GM21447 (cell line): Measurements from ENCODE around the gene HLA-DMA.
A peak's percentile ranks its signal among the peaks of the same experiment; 100 is the strongest.

Source experiments
- ATAC-seq: cut with Tn5 transposase; IDR thresholded peaks from one replicate; pipeline ENCODE4 v1.9.1; 2021; ENCODE audit not compliant: unreplicated experiment

Gene HLA-DMA

DNA sequence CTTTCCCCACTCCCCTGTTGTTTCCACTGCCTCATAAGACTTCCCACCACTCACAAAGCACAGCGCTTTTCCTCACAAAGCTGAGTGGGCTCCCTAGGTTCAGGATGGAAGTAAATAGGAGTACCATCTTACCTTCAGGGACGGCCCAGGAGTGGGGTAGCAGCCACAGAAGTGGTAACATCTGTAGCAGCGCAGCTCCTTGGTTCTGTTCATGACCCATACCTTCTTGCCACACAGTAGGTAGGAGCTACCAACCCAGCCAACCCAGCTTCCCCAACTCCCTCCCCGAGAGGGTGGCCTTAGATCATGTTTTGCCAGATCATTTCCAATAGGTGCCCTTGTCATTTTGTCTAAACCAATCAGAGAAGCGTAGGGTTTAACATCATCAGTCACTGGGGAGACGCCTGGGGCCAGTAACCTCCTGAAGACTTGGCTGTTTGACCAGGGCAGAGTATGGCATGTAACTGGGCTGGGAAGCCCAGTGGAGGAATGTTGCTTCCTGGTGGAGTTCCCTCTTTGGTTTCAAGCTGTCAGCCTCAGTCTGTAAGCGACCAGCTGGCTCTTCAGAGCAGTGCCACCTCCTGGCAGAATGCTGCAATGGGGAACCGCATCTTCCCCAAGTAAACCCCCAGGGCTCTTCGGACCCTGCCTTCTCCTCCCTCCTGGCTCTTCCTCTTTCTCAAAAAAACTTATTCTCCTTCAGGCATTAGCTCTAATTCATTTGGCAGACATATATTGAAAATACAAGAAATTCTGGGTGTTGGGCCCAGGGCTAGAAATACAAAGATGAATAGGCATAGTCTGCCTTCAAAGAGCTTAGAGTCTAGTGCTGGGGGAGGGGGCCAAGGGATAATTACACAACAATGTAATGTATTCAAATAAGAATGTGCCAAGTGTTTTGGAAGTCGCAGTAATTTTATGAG, at the start of gene HLA-DMA:
Gene HLA-DMA, minus strand, starts transcription at position 281 of the 923 bp plus-strand sequence. Its CDS starts 61 bp downstream, at position 220.
- peak; percentile 94 for ATAC-seq

DNA sequence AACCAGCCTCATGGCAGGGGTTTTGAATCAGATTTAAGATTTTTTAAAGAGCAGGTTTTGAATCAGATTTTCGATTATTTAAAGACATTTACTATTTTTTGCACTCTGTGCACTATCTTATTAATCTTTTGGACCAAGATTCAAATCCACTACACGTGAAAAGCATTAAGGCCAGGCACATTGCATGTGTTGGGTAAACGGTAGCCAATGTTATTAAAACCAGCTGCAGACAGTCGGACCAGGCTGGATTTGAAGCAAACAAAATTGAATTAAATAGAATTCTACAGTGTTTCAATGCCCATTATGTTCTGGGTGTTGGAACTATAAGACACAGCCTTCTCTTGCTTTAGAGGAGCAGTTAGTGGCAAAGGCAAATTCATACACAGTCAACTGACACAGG, 48.8 kb upstream of the HLA-DMA start:
- ATAC-seq, result no peak

DNA sequence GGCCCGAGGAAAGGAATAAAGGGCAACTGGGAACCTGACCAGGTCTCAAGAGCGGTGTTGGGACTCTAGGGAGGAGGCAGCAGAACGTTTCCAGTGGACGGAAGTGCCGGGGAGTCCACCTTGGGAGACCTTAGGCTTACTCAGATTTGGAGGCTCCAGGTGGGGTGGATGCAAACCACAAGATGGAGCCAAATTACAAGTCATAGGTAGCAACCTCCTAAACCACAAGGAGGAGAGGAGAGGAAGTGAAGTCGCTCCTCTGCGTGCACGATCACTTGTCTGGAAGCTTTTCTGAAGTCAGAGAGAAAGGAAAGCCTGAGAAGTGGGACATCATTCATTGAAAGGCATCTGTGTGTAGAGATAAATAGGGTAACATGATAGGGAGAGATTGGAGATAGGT, 47.2 kb upstream of the HLA-DMA start:
- ATAC-seq, result no peak

DNA sequence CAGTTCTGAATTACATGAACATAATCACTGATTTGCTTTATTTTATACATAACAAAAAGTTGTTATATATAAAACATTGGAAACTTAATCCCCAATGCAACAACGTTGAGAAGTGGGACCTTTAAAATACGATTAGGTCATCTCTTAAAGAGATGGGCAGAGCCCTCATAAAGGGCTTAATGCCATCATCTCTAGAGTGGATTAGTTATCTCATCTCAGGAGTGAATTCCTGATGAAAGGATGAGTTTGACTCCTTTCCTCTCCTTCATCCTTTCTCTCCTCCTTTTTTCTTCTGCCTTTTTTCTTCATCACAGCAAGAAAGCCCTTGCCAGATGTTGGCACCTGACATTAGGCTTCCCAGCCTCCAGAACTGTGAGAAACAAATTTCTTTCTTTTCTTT, 42.6 kb upstream of the HLA-DMA start:
- ATAC-seq, result no peak

DNA sequence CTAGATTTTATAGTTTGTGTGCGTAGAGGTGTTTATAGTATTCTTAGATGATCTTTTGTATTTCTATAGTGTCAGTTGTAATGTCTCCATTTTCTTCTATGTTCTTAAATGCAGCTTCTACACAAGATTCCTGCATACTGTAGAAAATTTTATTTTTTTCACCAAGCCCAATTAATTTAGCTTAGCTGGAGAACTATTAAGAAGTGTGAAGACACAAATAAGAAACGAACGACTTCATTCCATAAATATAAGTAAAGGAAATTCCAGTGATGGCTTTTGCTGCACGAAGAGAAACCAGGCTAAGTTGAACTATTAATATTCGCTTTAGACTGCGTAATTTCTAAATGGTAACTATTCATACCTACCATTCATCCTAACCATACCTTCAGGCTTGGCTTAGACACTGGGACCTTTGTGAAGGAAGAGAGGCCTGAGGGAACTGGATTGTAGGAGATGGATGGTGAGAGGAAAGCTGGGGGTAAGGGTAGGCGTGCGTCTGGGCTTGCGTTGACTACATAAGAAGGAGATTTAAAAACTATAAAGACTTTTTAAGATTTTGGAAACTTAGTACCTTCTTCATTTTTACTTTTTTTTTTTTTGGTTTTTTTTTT, 40.6 kb upstream of the HLA-DMA start:
- ATAC-seq, result no peak

DNA sequence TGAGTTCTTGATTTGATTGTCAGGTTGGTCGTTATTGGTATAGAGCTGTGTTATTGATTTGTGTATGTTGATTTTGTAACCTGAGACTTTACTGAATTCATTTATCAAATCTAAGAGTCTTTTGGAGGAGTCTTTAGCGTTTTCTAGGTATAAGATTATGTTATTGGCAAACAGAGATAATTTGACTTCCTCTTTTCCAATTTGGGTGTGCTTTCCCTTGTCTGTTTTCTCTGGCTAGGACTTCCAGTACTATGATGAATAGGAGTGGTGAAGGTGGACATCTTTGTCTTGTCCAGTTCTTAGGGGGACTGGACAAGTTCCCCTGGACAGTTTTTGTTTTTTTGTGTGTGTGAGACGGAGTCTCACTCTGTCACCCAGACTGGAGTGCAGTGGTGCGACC, 39.1 kb upstream of the HLA-DMA start:
- no peak for ATAC-seq

DNA sequence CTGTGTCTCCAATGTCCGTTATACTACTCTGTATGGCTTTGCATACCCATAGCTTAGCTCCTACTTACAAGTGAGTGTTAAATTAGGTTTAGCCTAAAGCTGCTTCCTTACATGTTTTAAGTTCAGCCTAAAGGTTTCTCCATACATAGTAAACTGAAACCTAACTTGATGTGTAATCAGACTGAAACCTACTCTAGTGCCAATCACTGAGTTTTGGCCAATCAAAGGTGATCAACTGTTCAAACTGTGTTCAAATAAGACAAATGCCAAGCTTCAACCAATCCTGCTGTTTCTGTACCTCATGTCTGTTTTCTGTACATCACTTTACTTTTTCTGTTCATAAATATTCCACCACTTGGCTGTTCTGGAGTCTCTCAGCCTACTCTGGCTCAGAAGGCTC, 36.5 kb upstream of the HLA-DMA start:
- ATAC-seq, result no peak

DNA sequence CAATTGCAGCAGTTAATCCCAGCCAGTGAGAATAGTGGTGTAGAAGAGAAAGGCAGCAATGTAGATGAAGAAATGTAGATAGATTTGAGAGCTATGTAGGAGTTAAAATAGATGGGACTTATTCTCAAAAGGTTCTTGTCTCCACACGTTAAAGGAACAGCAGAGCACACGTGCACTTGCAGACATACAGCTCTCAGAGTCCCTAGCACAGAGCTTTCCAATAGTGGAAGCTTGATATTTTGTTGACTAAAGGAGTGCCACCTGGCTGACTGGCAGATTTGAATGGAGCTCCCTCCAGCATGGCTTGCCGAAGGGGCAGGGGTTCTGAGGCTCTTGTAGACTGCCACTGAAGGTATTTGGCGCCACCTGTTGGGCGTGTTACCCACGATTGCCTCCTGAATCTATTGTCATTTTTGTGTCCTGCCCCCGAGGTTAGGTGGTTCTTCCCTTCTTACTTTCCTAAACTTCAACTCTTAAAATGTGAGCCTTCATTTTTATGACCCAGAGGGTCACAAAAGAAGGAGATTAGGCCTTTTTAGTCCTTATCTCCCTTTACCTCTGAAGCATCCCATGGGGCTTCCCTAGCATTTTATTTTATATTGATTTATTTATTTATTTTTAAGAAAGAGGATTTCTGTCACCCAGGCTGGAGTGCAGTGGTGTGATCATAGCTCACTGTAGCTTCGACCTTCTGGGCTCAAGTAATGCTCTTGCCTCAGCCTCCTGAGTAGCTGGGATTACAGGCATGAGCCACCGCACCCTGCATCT, 31.9 kb upstream of the HLA-DMA start:
- peak; percentile 52 for ATAC-seq

DNA sequence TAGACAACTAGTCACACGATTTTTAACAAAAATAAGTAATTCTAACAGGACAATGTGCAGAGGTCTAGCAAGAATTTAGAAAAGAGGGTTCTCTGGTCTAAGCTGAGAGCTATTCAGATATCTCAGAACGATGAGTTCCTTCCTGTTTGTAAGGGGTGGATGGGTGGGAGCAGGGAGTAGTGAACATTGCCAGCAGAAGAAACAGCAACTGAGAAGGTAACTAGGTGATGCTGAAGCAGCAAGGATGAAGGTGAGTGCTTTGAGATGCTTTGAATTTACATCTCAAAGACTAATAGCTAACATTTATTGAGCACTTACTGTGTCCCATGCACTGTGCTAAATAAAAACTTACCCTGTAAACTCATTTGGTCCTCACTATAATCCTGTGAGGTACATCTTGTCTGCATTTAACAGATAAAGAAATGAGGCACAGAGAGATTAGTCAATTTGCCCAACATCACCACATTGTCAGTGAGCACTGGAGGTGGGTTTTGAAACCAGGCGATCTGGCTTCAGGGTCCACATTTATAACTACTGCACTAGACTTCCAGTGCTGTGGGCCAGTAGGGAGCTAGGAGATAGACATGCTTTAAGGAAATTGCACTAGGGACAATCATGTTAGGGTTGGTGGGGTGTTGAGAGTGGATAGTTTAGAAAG, 31.2 kb upstream of the HLA-DMA start:
- ATAC-seq, result no peak

DNA sequence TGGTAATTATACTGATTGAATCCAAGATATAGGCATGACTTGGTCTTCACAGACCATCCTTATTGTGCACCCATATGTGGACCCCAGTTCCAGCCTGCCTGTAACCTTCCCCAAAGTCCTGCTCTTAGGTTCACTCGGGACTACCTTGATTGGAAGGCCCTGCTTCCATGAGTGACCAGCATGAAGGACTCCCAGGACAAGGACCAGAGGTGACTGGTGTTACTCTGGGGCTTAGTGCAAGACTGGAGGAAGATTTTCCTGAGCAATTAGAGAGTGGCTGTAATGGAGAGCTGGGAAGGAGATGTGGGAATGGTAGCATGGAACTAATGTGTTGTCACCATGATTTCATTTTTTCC, 30.6 kb upstream of the HLA-DMA start:
- no peak for ATAC-seq

DNA sequence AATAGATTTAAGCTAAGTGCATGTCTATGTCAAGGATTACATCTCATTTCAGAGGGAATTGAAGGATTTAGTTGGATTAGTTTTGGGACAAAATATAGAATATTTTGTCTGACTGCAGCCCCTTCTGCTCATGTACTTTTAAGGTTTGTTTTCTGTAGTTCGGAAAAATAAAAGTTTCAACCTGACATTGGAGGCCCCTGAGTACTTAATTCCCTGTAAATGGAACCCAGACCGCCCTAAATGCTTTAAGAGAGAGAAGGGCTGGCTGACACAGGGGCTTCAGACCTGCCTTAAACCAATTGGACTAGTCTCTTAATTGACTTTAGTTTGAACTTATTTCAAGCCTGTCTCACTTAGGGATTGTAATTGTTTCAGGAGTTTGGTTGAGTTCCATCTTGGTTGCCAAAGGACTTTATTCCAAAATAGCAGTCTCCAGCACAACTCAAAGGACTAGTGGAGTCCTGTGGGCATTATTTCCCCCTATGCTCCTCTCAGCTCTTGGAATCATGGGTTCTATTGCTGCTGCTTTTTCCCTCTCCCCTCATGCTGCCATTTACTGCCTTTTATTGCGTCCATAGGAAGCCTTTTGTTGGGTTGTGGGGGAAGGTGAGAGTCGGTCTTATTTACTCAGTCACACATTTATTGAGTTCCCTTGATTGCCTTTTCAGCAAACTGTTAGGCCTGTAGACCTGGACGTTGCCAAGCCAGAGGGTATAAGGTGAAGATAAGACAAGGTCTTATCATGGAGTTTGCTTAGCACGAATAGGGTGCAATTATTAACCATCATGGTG, 30.0 kb upstream of the HLA-DMA start:
- no peak for ATAC-seq

DNA sequence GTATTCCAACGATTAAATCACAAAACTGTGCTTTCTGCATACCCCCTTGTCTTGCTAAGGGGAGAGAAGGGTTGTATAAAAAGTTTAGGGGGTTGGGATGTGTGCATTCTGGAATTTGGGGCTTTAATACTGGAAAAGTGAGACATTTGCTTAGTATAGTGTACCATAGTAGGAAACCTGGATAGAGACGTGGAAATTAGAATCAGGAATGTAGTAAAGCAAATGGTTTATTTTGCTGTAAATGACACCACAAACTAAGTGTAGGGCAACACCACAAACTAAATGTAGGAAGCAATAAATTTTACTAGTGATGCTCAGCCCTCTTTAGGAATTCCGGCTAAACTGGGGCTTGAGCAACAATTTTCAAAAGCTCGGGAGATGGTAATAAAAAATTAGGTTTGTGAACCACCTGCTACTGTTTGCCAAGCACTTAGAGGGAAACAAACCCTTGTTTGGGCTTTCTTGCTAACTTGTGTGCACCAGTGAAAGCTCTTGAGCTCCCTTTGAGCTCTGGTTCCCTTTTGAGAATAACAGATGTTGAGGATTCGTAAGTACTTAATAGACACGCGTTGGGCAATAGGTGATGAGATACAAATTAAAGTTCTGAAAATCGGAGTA, 29.3 kb upstream of the HLA-DMA start:
- ATAC-seq, result no peak

DNA sequence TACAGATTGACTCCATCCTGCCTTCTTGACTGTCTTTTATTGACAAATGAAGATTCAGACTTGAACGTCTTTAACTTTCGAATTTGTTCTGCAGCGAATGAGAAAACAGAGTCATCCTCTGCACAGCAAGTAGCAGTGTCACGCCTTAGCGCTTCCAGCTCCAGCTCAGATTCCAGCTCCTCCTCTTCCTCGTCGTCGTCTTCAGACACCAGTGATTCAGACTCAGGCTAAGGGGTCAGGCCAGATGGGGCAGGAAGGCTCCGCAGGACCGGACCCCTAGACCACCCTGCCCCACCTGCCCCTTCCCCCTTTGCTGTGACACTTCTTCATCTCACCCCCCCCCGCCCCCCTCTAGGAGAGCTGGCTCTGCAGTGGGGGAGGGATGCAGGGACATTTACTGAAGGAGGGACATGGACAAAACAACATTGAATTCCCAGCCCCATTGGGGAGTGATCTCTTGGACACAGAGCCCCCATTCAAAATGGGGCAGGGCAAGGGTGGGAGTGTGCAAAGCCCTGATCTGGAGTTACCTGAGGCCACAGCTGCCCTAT, 27.7 kb upstream of the HLA-DMA start:
- ATAC-seq, result no peak

DNA sequence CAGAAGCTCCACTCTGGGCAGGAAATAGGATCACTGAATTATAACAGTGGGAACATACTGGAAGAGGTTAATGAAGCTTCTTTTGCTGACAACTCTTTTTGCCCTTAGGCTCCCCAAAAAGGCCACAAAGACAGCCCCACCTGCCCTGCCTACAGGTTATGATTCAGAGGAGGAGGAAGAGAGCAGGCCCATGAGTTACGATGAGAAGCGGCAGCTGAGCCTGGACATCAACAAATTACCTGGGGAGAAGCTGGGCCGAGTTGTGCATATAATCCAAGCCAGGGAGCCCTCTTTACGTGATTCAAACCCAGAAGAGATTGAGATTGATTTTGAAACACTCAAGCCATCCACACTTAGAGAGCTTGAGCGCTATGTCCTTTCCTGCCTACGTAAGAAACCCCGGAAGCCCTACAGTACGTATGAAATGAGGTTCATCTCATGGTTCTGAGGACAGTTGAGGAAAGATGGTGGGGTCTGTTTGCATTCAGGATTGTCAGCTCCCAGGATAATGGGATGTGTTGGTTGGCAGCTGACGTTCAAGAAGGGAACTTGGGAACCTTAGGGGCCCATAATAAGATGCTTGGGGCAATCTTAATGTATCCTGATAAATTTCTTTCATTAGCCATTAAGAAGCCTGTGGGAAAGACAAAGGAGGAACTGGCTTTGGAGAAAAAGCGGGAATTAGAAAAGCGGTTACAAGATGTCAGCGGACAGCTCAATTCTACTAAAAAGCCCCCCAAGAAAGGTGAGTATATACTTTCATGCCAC, 27.0 kb upstream of the HLA-DMA start:
- no peak for ATAC-seq

DNA sequence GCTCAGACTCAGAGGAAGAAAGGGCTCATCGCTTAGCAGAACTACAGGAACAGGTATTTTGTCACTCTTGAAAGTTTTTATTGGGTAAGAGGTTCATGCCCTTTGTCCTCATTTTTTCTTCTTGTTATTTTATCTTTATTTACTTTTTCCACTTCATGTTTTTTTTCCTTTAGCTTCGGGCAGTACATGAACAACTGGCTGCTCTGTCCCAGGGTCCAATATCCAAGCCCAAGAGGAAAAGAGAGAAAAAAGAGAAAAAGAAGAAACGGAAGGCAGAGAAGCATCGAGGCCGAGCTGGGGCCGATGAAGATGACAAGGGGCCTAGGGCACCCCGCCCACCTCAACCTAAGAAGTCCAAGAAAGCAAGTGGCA, 25.0 kb upstream of the HLA-DMA start:
- no peak for ATAC-seq

DNA sequence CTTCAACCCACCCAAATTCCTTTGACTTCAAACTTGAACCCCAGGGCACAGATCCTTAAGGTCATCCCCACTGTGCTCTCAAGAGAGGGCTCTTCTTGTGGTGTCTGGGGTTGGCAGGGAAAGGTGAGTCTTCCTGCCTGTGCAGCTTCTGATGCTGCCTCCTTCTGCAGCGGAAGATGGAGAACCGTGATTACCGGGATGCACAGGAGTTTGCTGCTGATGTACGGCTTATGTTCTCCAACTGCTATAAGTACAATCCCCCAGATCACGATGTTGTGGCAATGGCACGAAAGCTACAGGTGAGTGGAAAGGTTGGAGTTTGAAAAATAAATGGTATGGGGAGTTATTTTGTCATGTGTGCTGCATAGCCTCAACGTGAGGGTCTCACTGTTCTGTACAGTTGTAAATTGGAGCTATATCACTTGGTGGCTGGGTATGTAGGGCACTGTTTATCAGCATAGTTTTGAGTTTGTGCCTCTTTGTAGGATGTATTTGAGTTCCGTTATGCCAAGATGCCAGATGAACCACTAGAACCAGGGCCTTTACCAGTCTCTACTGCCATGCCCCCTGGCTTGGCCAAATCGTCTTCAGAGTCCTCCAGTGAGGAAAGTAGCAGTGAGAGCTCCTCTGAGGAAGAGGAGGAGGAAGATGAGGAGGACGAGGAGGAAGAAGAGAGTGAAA, 24.5 kb upstream of the HLA-DMA start:
- ATAC-seq, result no peak

DNA sequence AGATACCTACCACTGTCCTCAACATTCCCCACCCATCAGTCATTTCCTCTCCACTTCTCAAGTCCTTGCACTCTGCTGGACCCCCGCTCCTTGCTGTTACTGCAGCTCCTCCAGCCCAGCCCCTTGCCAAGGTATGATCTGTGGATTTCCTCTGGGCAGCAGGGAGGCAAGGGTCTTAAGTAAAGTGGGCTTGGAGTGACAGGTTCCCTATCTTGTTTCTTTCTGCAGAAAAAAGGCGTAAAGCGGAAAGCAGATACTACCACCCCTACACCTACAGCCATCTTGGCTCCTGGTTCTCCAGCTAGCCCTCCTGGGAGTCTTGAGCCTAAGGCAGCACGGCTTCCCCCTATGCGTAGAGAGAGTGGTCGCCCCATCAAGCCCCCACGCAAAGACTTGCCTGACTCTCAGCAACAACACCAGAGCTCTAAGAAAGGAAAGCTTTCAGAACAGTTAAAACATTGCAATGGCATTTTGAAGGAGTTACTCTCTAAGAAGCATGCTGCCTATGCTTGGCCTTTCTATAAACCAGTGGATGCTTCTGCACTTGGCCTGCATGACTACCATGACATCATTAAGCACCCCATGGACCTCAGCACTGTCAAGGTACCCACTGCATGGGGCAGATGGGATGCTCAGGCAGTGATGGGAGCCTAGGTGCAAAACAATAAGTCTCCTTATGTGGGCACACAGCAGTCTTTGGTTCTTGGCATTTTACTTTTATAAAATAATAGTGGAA, 23.6 kb upstream of the HLA-DMA start:
- ATAC-seq, result no peak

DNA sequence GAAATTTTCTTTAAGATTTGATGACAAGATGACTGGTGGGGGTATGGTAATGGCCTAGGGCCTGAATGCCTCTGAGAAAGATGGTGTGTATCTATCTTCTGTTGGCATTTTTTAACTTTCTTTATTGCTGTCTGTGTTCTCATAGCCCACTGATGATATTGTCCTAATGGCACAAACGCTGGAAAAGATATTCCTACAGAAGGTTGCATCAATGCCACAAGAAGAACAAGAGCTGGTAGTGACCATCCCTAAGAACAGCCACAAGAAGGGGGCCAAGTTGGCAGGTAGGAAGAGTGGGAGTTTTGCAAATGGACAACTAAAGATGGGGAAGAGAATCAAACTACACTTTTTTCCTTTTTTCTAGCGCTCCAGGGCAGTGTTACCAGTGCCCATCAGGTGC, 23.0 kb upstream of the HLA-DMA start:
- ATAC-seq, result no peak
